Fibroblast of gingiva (primary cell): ENCODE results near the gene MACROD2.

Experiments
- DNase-seq: peaks from one replicate; pipeline ENCODE4 v3.0.0-alpha.2; 2011; ENCODE audit warnings: low read depth

MACROD2 gene

GRCh38 chr20:14761903-14762302 is 766.6 kb downstream of the MACROD2 start:
- DNase-seq = no peak

- no peak for DNase-seq
These were observed 769.4 kb downstream of the MACROD2 start for GRCh38 chr20:14764511-14765369.

- no peak for DNase-seq
These were observed 770.0 kb downstream of the MACROD2 start for GRCh38 chr20:14765370-14765701.

GRCh38 chr20:14773486-14773885 is 778.2 kb downstream of the MACROD2 start:
- no peak for DNase-seq

- peak; percentile 78 for DNase-seq
These were observed 780.5 kb downstream of the MACROD2 start for GRCh38 chr20:14775778-14776177.

GRCh38 chr20:14777591-14777990 is 782.3 kb downstream of the MACROD2 start:
- DNase-seq = peak; percentile 33

GRCh38 chr20:14778096-14778495 is 782.8 kb downstream of the MACROD2 start:
- DNase-seq = no peak

GRCh38 chr20:14778875-14779274 is 783.6 kb downstream of the MACROD2 start:
- DNase-seq = no peak

- no peak for DNase-seq
These were observed 785.2 kb downstream of the MACROD2 start for GRCh38 chr20:14780508-14780907.

GRCh38 chr20:14782731-14783130 is 787.4 kb downstream of the MACROD2 start:
- no peak for DNase-seq

- no peak for DNase-seq
These were observed 788.5 kb downstream of the MACROD2 start for GRCh38 chr20:14783766-14784165.

GRCh38 chr20:14785065-14785743 is 789.9 kb downstream of the MACROD2 start:
- DNase-seq = no peak

GRCh38 chr20:14790190-14790589 is 794.9 kb downstream of the MACROD2 start:
- no peak for DNase-seq

GRCh38 chr20:14790771-14791620 is 795.7 kb downstream of the MACROD2 start:
- DNase-seq = peak; percentile 51

- DNase-seq = no peak
These were observed 797.6 kb downstream of the MACROD2 start for GRCh38 chr20:14792915-14793314.

GRCh38 chr20:14799545-14800216 is 804.4 kb downstream of the MACROD2 start:
- no peak for DNase-seq

- no peak for DNase-seq
These were observed 805.5 kb downstream of the MACROD2 start for GRCh38 chr20:14800707-14801425.

- DNase-seq = no peak
These were observed 806.4 kb downstream of the MACROD2 start for GRCh38 chr20:14801591-14802325.

GRCh38 chr20:14807224-14807623 is 811.9 kb downstream of the MACROD2 start:
- DNase-seq = no peak

GRCh38 chr20:14815340-14815739 is 820.0 kb downstream of the MACROD2 start:
- DNase-seq = no peak

GRCh38 chr20:14816471-14816870 is 821.2 kb downstream of the MACROD2 start:
- no peak for DNase-seq
